ENCODE data around the gene MAS1L. TPM values are rescaled to one million over a fixed set of nuclear protein-coding genes. Genes with fewer than 3 reads are reported as not detected.

The MAS1L gene
- polyA plus RNA-seq, 2 of the 4 experiments (the other 2 are of a cell fraction): not detected

DNA sequence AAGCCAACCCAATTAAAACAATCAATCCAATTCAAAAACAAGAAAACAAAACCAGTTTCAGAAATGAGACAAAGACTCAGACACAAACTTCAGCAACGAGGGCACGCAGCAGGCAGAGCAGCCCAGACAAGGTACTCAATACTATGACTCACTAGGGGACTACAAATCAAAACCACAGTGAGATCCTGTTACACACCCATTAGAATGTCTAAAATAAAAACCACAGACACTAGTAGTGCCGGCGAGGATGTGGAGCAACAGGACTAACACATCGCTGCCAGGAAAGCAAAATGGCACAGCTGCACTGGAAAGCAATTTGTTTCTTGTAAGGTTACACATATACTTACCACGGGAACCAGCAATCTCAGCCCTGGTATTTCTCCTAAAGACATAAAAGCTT lies 28.4 kb upstream of the MAS1L start:
- POLR2A ChIA-PET: no interaction called here
- CTCF ChIA-PET: interaction anchor here (1.3 kb wide), 1 partner anchor 9 kb away, joined by 5 read pairs; no protein-coding TSS in a partner anchor
- TF ChIP-seq EHF (CRISPR knock-in tag; IDR thresholded peaks at IDR 0.05): no peak
- no peak for TF ChIP-seq CBX8 (IDR thresholded peaks at IDR 0.05)
- no peak for TF ChIP-seq PHF8 (IDR thresholded peaks at IDR 0.05; ENCODE audit: borderline replicate concordance, low read depth)
- no peak for TF ChIP-seq HDAC2 (IDR thresholded peaks at IDR 0.05)
- Histone ChIP-seq H3K4me3 (no peak overlapping the region), H3K9me3 (no peaks in the 10 kb centered on the region), H3K27ac (no peak overlapping the region), H3K4me1 (no peaks in the 10 kb centered on the region), H3K4me2 (no peak overlapping the region)
- peak in 1 of 2 experiments; percentile 5 for DNase-seq (ENCODE audit: low read depth in 1 of 2, low spot score in 1 of 2)
- peak in 1 of 2 experiments; percentile 42; a peak in 1 of 6 replicates for ATAC-seq
- no peak for FAIRE-seq
- 4% methylated on average over 6 of the region's 6 CpGs for WGBS (ENCODE audit: missing lambda C conversion rate)

DNA sequence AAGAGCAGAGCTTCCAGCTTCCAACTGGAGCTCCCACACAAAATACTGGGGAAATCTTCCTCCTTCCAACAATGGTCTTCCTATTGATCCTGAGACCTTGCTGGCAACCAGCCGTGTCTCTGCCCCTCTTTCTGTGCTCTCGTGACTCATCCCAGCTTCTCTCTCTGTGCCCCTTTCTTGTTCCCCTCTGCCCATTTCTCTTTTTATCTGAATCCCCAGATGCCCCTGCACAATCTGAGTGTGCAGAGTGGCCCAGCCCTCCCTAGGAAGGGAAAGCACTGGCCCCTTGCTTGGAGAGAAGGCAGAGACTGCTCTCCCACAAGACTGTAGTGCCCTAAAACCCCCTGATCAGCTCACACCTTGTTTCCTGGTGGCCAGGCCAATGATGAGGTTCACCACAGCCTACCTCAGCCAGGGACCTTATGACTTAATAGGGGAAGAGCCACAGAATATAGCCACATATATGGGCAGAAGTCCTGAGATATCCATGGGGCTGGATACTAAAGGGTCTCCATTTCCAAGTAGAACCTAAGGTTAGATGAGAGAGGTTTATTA lies 23.1 kb upstream of the MAS1L start:
- ATAC-seq (no peak), FAIRE-seq (no peak), DNase-seq (ENCODE audit: low read depth in 1 of 2, low spot score in 1 of 2) (no peak)
- H3K4me1 ChIP-seq: no peaks in the 10 kb centered on the region
- no peak for TF ChIP-seq HDAC2 (IDR thresholded peaks at IDR 0.05)
- no peak for TF ChIP-seq RARB (CRISPR knock-in tag; IDR thresholded peaks at IDR 0.05)
- no peak for TF ChIP-seq KDM5A (IDR thresholded peaks at IDR 0.05)
- TF ChIP-seq ZFP36 (IDR thresholded peaks at IDR 0.05; ENCODE audit: borderline replicate concordance, partially characterized antibody): no peak
- no peak for TF ChIP-seq NR3C1 (IDR thresholded peaks at IDR 0.05)
- no peak for TF ChIP-seq PHF8 (IDR thresholded peaks at IDR 0.05; ENCODE audit: borderline replicate concordance, low read depth)
- TF ChIP-seq, protein P1, sequence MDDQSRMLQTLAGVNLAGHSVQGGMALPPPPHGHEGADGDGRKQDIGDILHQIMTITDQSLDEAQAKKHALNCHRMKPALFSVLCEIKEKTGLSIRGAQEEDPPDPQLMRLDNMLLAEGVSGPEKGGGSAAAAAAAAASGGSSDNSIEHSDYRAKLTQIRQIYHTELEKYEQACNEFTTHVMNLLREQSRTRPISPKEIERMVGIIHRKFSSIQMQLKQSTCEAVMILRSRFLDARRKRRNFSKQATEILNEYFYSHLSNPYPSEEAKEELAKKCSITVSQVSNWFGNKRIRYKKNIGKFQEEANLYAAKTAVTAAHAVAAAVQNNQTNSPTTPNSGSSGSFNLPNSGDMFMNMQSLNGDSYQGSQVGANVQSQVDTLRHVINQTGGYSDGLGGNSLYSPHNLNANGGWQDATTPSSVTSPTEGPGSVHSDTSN (IDR thresholded peaks at IDR 0.05): no peak
- no peak overlapping the region for H3K27ac ChIP-seq
- ChIA-PET CTCF (no interaction called here), POLR2A (no interaction called here)
- H3K9me3 ChIP-seq: no peaks in the 10 kb centered on the region
- H3K4me3 ChIP-seq: no peak overlapping the region
- H3K4me2 ChIP-seq: no peak overlapping the region
- 28% methylated on average over 2 of the region's 2 CpGs for WGBS (ENCODE audit: missing lambda C conversion rate)

DNA sequence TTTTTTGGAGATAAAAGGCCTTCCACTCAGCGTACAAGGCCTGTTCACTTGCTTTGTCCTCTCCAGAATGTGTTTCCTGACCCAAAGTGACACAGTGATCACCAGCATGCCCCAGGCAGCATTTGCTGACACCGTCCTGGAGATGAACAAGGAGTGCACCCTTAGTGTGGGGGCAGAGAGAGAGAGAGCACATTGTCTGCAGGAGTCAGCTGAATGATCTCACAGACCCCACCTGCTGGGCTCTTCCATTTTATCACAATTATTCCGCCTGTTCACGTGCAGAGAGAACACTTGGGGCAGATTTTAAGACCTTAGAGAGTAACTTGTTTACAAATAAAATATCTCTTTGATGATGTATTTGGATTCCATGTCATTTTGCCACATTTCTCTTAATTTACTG lies 22.4 kb upstream of the MAS1L start:
- CTCF ChIA-PET: no interaction called here
- no peak overlapping the region for H3K27ac ChIP-seq

DNA sequence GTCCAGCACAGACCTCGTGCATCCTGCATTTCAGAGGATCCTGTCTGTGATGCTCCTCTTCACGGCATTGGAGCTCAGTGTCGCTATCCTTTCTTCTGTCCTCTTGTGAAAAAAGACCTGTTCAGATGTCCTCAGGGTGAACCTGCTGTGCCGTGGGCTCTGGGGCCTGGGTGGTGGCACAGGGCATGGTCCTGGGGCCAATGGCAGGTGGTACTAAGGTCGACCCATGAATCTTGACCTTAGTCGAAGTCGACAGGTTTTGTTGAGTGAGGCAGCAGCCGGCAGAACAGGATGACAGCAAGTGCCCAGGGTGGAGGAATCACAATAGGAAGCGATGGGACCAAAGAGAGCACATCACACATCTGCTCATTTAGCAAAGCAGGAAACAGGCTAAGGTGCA lies 22.0 kb upstream of the MAS1L start:
- ChIA-PET POLR2A (no interaction called here), CTCF (no interaction called here)
- DNase-seq (ENCODE audit: low read depth in 1 of 2, low spot score in 1 of 2): no peak
- H3K27ac ChIP-seq: no peak overlapping the region
- no peak for TF ChIP-seq KDM1A (IDR thresholded peaks at IDR 0.05; ENCODE audit: low read depth)
- TF ChIP-seq, protein P2, sequence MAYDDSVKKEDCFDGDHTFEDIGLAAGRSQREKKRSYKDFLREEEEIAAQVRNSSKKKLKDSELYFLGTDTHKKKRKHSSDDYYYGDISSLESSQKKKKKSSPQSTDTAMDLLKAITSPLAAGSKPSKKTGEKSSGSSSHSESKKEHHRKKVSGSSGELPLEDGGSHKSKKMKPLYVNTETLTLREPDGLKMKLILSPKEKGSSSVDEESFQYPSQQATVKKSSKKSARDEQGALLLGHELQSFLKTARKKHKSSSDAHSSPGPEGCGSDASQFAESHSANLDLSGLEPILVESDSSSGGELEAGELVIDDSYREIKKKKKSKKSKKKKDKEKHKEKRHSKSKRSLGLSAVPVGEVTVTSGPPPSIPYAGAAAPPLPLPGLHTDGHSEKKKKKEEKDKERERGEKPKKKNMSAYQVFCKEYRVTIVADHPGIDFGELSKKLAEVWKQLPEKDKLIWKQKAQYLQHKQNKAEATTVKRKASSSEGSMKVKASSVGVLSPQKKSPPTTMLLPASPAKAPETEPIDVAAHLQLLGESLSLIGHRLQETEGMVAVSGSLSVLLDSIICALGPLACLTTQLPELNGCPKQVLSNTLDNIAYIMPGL (CRISPR knock-in tag; IDR thresholded peaks at IDR 0.05; ENCODE audit: borderline replicate concordance): no peak
- no peak for TF ChIP-seq TFCP2L1 (CRISPR knock-in tag; IDR thresholded peaks at IDR 0.05)
- TF ChIP-seq, protein P3, sequence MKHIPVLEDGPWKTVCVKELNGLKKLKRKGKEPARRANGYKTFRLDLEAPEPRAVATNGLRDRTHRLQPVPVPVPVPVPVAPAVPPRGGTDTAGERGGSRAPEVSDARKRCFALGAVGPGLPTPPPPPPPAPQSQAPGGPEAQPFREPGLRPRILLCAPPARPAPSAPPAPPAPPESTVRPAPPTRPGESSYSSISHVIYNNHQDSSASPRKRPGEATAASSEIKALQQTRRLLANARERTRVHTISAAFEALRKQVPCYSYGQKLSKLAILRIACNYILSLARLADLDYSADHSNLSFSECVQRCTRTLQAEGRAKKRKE (CRISPR knock-in tag; IDR thresholded peaks at IDR 0.05; ENCODE audit: low read depth): no peak
- no peak for FAIRE-seq
- H3K4me2 ChIP-seq: no peak overlapping the region
- no peaks in the 10 kb centered on the region for H3K9me3 ChIP-seq
- ATAC-seq: no peak
- no peak overlapping the region for H3K4me3 ChIP-seq
- no peaks in the 10 kb centered on the region for H3K4me1 ChIP-seq
- WGBS (ENCODE audit: missing lambda C conversion rate): 17% methylated on average over 5 of the region's 9 CpGs

More for the DNA sequence above, 22.4 kb upstream of the MAS1L start:
- TF ChIP-seq ESRRA (IDR thresholded peaks at IDR 0.05; ENCODE audit: borderline replicate concordance, low read length): no peak
- TF ChIP-seq, protein P4, sequence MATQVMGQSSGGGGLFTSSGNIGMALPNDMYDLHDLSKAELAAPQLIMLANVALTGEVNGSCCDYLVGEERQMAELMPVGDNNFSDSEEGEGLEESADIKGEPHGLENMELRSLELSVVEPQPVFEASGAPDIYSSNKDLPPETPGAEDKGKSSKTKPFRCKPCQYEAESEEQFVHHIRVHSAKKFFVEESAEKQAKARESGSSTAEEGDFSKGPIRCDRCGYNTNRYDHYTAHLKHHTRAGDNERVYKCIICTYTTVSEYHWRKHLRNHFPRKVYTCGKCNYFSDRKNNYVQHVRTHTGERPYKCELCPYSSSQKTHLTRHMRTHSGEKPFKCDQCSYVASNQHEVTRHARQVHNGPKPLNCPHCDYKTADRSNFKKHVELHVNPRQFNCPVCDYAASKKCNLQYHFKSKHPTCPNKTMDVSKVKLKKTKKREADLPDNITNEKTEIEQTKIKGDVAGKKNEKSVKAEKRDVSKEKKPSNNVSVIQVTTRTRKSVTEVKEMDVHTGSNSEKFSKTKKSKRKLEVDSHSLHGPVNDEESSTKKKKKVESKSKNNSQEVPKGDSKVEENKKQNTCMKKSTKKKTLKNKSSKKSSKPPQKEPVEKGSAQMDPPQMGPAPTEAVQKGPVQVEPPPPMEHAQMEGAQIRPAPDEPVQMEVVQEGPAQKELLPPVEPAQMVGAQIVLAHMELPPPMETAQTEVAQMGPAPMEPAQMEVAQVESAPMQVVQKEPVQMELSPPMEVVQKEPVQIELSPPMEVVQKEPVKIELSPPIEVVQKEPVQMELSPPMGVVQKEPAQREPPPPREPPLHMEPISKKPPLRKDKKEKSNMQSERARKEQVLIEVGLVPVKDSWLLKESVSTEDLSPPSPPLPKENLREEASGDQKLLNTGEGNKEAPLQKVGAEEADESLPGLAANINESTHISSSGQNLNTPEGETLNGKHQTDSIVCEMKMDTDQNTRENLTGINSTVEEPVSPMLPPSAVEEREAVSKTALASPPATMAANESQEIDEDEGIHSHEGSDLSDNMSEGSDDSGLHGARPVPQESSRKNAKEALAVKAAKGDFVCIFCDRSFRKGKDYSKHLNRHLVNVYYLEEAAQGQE (IDR thresholded peaks at IDR 0.05): no peak
- DNase-seq (ENCODE audit: low read depth in 1 of 2, low spot score in 1 of 2): no peak
- Histone ChIP-seq H3K9me3 (no peaks in the 10 kb centered on the region), H3K4me2 (no peak overlapping the region), H3K4me1 (no peaks in the 10 kb centered on the region), H3K4me3 (no peak overlapping the region)
- FAIRE-seq: no peak
- POLR2A ChIA-PET: no interaction called here
- ATAC-seq: no peak
- WGBS (ENCODE audit: missing lambda C conversion rate): 12% methylated on average over 4 of the region's 4 CpGs

All from A549 (cell line).